ENCODE measurements around the gene OPCML.

The OPCML gene

DNA sequence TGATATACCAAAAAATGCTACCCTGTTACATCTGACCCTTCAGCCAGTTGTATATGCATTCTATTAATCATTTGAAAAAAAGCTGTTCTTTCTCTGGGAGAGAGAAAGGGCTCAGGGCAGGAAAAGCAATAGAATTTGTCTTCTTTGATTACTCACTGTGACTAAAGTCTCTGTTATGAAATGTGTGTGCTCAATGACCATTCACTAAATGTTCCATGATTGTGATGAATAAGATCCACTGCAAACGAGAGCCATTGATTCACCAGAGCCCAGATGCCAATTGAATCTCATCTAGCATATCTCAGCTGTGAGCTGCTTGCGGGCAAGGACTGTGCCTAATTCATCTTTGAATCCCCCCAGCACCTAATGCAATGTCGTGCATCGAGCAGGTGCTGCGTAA is 184.3 kb downstream of the OPCML start:
- no peaks in the 10 kb centered on the region for H3K27me3 ChIP-seq (ENCODE audit: insufficient read depth, low read length)
- H3K4me3 ChIP-seq (ENCODE audit: low read length), result no peak overlapping the region
- no peaks in the 10 kb centered on the region for H3K36me3 ChIP-seq (ENCODE audit: insufficient read depth, low read length)
- H2AFZ ChIP-seq (ENCODE audit: low read depth, low read length), result no peak overlapping the region
- H3K9me3 ChIP-seq (ENCODE audit: low read length), result no peaks in the 10 kb centered on the region
- H3K4me1 ChIP-seq (ENCODE audit: insufficient read depth, low read length), result no peaks in the 10 kb centered on the region

DNA sequence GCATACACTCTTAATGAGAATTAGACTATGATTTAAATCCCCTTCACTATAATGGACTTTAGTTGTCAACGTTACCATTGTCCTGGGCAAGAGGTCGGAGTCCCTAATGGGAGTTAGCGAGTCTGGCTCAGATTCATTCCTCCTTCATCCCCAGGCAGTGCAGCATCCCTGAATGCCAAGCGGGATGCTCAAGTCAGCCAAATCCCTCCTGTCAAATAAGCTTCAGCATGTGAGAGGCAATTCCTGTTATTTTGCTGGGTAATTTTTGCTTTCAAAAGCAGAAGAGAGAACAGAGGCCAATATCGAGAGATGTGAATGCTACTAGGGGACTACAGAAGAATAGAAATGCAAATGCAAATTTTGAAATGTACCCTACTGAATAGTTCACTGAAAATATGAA is 186.2 kb downstream of the OPCML start:
- Histone ChIP-seq H3K4me1 (ENCODE audit: insufficient read depth, low read length) (no peaks in the 10 kb centered on the region), H3K36me3 (ENCODE audit: insufficient read depth, low read length) (no peaks in the 10 kb centered on the region), H2AFZ (ENCODE audit: low read depth, low read length) (no peak overlapping the region), H3K9me3 (ENCODE audit: low read length) (no peaks in the 10 kb centered on the region), H3K4me3 (ENCODE audit: low read length) (no peak overlapping the region), H3K27me3 (ENCODE audit: insufficient read depth, low read length) (no peaks in the 10 kb centered on the region)

DNA sequence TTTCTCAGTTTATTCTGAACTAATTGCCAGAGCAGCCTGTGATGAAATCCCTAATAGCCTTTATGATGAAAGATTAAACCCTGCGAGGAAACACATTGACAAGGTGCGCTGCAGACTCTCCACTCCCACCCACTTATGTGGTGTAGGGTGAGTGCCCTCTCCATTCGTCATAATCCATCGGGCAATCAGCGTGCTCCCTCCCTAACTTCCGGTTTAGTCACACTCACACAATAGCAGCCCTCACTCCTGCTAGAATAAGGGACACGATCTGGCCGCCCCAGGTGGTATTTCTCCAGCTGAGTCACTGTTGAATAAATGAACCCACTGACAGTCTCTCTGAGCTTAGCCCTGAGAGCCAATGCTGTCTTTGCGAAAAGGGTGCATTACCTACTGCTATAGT is 188.3 kb downstream of the OPCML start:
- no peaks in the 10 kb centered on the region for H3K36me3 ChIP-seq (ENCODE audit: insufficient read depth, low read length)
- no peaks in the 10 kb centered on the region for H3K27me3 ChIP-seq (ENCODE audit: insufficient read depth, low read length)
- H2AFZ ChIP-seq (ENCODE audit: low read depth, low read length), result no peak overlapping the region
- H3K9me3 ChIP-seq (ENCODE audit: low read length), result no peaks in the 10 kb centered on the region
- peaks cover 10% of the 10 kb centered on the region for H3K4me1 ChIP-seq (ENCODE audit: insufficient read depth, low read length)
- H3K4me3 ChIP-seq (ENCODE audit: low read length), result no peak overlapping the region

DNA sequence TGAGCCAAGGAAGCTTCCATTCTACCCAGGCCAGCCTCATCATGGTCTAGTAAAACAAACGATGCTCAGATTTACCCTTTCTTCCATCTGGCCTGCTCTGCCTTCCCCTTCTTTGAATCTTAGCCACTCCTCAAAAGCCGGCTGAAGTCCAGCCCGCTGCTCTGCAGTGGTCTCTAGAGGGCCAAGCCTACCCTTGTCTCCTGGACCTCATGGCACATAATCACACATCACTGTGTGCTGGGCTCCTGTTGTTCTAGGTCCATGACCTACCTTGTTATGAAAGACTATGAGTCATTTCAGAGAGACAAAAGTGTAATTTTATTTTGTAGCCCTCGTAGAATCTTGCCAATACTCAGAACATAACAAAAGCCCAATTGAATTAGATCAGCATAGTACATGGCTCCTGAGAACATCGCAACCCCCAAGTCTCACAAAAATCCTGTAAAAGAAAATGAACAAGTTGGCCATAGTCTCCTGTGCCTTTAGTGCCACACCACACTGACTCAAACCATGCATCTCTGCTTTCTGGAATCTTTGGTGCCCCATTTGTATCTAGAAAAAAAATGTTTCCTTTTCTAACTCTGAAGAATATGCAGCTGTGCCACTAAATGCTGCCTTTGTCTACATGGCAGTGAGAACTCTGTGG is 192.7 kb downstream of the OPCML start:
- H3K9me3 ChIP-seq (ENCODE audit: low read length), result no peaks in the 10 kb centered on the region

DNA sequence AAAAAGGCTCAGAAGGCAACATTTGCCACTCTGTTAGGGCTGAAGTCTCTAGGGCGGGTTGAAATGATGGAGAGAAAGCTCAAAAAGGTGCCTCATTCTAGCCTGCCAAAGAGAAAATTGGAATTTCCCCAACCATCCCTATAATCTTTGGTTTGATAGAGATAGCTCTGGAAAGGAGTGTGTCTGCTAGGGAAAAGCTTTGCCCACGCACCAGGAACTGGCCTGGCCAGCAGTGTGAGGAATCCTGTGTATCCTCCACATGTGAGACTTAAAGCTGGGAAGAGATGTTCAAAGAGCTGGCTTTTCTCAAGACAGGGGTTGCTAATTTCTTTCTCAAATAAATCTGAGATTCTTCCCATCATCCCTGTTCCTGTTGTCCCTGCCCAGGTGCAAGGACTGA is 193.7 kb downstream of the OPCML start:
- Histone ChIP-seq H3K4me1 (ENCODE audit: insufficient read depth, low read length) (peaks cover 19% of the 10 kb centered on the region), H3K9me3 (ENCODE audit: low read length) (no peaks in the 10 kb centered on the region), H3K4me3 (ENCODE audit: low read length) (no peak overlapping the region), H2AFZ (ENCODE audit: low read depth, low read length) (no peak overlapping the region), H3K27me3 (ENCODE audit: insufficient read depth, low read length) (no peaks in the 10 kb centered on the region), H3K36me3 (ENCODE audit: insufficient read depth, low read length) (no peaks in the 10 kb centered on the region)

More for the DNA sequence above, 192.7 kb downstream of the OPCML start:
- no peak overlapping the region for H2AFZ ChIP-seq (ENCODE audit: low read depth, low read length)
- no peaks in the 10 kb centered on the region for H3K27me3 ChIP-seq (ENCODE audit: insufficient read depth, low read length)
- no peaks in the 10 kb centered on the region for H3K36me3 ChIP-seq (ENCODE audit: insufficient read depth, low read length)
- H3K4me3 ChIP-seq (ENCODE audit: low read length), result no peak overlapping the region
- H3K4me1 ChIP-seq (ENCODE audit: insufficient read depth, low read length), result peaks cover 19% of the 10 kb centered on the region

DNA sequence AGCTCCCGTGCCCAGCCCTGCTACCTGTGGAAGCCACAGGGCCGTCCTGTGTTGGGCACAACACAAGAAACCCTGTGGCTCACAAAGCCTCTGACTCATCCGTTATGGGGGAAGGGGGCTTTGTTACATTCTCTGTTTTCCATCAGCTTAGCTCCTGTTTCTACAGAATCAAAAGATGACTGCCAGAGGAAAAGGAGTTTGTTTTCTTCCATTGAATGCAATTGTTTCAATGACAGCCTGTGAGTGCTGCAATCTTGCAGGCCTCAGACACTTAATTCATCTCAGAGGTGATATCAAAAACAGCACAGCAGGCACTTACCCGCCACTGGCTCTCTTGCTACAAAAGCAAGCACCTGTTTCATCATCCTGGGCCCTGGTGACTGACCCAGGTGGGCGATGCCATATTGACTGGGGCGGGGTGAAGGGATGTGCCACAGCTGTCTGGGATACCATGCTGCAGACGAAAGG is 194.3 kb downstream of the OPCML start:
- H3K9me3 ChIP-seq (ENCODE audit: low read length), result no peaks in the 10 kb centered on the region
- no peak overlapping the region for H2AFZ ChIP-seq (ENCODE audit: low read depth, low read length)
- H3K27me3 ChIP-seq (ENCODE audit: insufficient read depth, low read length), result no peaks in the 10 kb centered on the region
- H3K36me3 ChIP-seq (ENCODE audit: insufficient read depth, low read length), result no peaks in the 10 kb centered on the region
- no peak overlapping the region for H3K4me3 ChIP-seq (ENCODE audit: low read length)
- peaks cover 19% of the 10 kb centered on the region for H3K4me1 ChIP-seq (ENCODE audit: insufficient read depth, low read length)

DNA sequence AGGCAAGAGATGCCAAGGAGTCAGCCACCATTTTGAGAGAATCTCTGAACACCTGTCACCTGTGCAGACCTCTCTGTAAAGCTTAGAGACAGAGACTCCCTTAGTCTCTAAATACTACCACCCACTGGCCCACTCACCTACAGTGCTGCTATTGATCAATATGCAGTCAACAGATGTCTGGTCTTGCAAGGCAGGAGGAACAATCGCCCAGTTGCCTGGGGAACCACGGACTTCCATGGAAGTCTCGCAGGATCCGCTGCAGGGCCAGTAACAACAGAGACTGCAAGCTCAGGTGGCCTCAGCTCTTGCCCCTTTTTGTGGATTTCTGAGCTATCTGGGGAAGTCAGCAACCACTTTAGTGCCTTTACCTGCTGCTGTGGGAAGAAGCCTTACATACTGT is 195.1 kb downstream of the OPCML start:
- Histone ChIP-seq H3K9me3 (ENCODE audit: low read length) (no peaks in the 10 kb centered on the region), H3K27me3 (ENCODE audit: insufficient read depth, low read length) (no peaks in the 10 kb centered on the region), H3K4me1 (ENCODE audit: insufficient read depth, low read length) (peaks cover 19% of the 10 kb centered on the region), H3K36me3 (ENCODE audit: insufficient read depth, low read length) (no peaks in the 10 kb centered on the region), H2AFZ (ENCODE audit: low read depth, low read length) (no peak overlapping the region), H3K4me3 (ENCODE audit: low read length) (no peak overlapping the region)

DNA sequence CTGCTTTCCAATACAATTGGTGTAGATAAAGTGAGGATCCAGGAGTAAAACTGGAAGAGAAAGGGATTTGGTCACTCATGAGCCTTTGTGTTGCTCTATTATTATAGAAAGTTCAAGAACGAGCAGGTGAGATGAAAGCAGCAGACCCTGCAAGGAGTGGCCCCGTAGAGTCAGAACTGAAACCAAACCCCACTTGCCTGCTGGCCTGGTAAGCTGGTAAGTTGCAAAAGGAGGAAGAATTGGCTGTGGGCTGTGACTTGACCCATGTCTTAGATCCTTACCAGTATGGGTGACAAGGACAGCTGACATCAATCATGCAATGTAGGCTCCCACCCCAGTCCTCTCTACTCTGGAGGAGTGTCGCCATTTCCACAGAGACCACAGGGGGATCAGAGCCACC is 201.3 kb downstream of the OPCML start:
- no peak overlapping the region for H2AFZ ChIP-seq (ENCODE audit: low read depth, low read length)
- H3K36me3 ChIP-seq (ENCODE audit: insufficient read depth, low read length), result no peaks in the 10 kb centered on the region
- no peaks in the 10 kb centered on the region for H3K9me3 ChIP-seq (ENCODE audit: low read length)
- H3K27me3 ChIP-seq (ENCODE audit: insufficient read depth, low read length), result no peaks in the 10 kb centered on the region
- H3K4me3 ChIP-seq (ENCODE audit: low read length), result no peak overlapping the region
- no peaks in the 10 kb centered on the region for H3K4me1 ChIP-seq (ENCODE audit: insufficient read depth, low read length)

DNA sequence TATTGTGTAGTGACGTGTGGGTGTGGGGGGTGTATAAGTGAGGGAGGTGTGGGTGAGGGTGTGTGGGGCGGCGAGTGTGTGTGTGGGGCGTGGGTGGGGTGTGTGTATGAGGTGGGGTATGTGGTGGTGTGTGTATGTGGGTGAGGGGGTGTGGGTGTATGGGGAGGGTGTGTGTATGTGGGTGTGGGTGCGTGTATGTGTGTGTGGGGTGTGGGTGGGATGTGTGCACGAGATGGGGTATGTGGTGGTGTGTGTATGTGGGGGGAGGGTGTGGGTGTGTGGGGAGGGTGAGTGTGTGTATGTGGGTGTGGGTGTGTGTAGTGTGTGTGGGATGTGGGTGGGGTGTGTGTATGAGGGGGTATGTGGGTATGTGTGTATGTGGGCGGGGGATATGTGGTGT is 205.5 kb downstream of the OPCML start:
- no peaks in the 10 kb centered on the region for H3K9me3 ChIP-seq (ENCODE audit: low read length)
- H3K4me3 ChIP-seq (ENCODE audit: low read length), result no peak overlapping the region
- H2AFZ ChIP-seq (ENCODE audit: low read depth, low read length), result no peak overlapping the region
- no peaks in the 10 kb centered on the region for H3K36me3 ChIP-seq (ENCODE audit: insufficient read depth, low read length)
- no peaks in the 10 kb centered on the region for H3K4me1 ChIP-seq (ENCODE audit: insufficient read depth, low read length)
- H3K27me3 ChIP-seq (ENCODE audit: insufficient read depth, low read length), result no peaks in the 10 kb centered on the region

DNA sequence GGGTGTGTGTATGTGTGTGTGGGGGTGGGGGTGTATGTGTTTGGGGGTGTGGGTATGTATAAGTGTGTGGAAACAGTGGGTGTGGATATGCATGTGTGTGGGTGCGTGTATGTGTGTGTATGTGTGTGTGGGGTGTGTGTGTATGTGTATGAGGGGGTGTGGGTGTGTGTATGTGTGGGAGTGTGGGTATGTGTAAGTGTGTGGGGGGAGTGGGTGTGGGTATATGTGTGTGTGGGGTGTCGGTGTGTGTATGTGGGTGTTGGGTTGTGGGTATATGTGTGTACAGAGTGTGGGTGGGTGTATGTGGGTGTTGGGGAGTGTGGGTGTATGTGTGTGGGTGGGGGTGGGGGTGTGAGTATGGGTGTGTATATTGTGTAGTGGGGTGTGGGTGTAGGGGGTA is 206.0 kb downstream of the OPCML start:
- no peak overlapping the region for H3K4me3 ChIP-seq (ENCODE audit: low read length)
- H3K27me3 ChIP-seq (ENCODE audit: insufficient read depth, low read length), result no peaks in the 10 kb centered on the region
- H3K9me3 ChIP-seq (ENCODE audit: low read length), result no peaks in the 10 kb centered on the region
- no peaks in the 10 kb centered on the region for H3K36me3 ChIP-seq (ENCODE audit: insufficient read depth, low read length)
- H2AFZ ChIP-seq (ENCODE audit: low read depth, low read length), result no peak overlapping the region
- no peaks in the 10 kb centered on the region for H3K4me1 ChIP-seq (ENCODE audit: insufficient read depth, low read length)

DNA sequence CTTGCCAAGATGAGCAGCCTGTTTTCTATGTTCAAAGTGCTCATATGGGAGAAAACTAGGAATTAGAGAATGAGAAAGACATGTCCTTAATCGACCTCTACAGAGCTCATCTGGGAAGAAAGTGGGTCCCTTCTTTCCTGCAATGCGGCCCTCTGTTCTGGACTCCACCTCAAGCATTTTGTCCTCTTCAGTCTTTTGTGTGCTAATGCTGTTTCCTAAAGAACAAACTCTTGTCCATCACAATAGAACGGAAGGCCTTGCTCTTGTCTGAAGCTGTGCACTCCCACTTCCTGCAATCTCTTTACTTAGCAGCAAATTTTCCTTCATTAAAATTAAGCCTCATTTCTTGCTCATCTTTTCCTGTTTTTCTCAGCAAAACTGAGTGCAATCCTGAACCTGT is 206.6 kb downstream of the OPCML start:
- H2AFZ ChIP-seq (ENCODE audit: low read depth, low read length), result no peak overlapping the region
- H3K9me3 ChIP-seq (ENCODE audit: low read length), result no peaks in the 10 kb centered on the region
- H3K4me1 ChIP-seq (ENCODE audit: insufficient read depth, low read length), result no peaks in the 10 kb centered on the region
- H3K36me3 ChIP-seq (ENCODE audit: insufficient read depth, low read length), result no peaks in the 10 kb centered on the region
- H3K27me3 ChIP-seq (ENCODE audit: insufficient read depth, low read length), result no peaks in the 10 kb centered on the region
- H3K4me3 ChIP-seq (ENCODE audit: low read length), result no peak overlapping the region

DNA sequence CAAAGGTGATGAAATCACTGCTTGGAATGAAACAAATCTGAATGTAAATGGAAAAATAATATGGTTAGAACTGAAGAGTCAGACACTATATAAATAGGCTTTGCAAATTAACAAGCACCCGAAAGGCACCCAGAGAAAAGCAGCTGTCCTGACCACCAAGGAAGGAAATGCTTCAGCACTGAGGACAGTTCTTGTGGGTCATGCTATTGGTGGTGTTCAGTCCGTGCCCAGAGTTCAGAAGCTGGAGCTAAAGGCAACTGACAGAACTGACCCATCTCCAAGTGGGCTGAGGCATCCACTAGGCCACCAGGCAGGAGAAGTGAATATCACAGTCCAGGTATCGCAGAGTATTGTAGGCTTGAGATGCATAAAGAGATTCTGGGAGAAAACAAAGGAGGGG is 208.9 kb downstream of the OPCML start:
- Histone ChIP-seq H3K36me3 (ENCODE audit: insufficient read depth, low read length) (no peaks in the 10 kb centered on the region), H3K9me3 (ENCODE audit: low read length) (no peaks in the 10 kb centered on the region), H3K27me3 (ENCODE audit: insufficient read depth, low read length) (no peaks in the 10 kb centered on the region), H3K4me3 (ENCODE audit: low read length) (no peak overlapping the region), H2AFZ (ENCODE audit: low read depth, low read length) (no peak overlapping the region), H3K4me1 (ENCODE audit: insufficient read depth, low read length) (no peaks in the 10 kb centered on the region)

DNA sequence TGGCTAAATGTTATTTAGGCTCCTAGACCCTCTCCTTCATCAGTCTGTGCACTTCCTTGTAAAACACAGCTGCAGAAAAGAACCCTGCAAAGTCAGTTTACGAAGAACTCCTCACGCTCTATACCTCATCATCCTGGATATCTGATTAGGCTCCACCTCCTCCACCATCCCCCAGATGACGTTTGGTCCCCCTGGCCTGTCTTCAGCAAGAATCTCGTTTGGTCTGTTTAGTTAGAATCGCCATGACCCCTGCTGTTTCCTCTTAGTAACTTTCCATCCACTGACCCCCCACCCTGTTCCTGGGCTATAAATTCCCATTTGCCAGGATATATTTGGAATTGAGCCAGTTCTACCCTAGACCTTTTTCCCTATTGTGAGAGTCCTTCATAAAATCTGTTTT is 214.1 kb downstream of the OPCML start:
- Histone ChIP-seq H3K4me1 (ENCODE audit: insufficient read depth, low read length) (no peaks in the 10 kb centered on the region), H2AFZ (ENCODE audit: low read depth, low read length) (no peak overlapping the region), H3K36me3 (ENCODE audit: insufficient read depth, low read length) (no peaks in the 10 kb centered on the region), H3K27me3 (ENCODE audit: insufficient read depth, low read length) (no peaks in the 10 kb centered on the region), H3K4me3 (ENCODE audit: low read length) (no peak overlapping the region), H3K9me3 (ENCODE audit: low read length) (no peaks in the 10 kb centered on the region)

DNA sequence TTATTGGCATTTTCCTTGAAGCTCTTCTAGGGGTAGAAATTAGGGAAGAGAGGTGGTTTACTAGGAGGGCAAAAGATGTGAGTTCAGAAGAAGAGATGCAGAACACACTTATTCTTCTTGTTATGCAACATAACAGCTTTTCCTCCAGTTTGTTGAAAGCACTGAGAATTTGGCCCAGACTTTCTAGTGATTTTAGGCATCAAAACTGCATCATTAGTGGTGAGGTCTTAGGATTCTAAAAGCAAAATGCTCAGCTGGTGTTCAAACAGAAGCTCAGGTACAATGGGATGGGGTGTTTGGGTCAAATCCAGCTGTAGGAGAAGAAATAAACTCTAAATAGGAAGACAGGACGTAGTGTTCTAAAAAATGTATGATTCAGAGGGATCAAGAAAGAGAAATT is 221.1 kb downstream of the OPCML start:
- Histone ChIP-seq H3K27me3 (ENCODE audit: insufficient read depth, low read length) (no peaks in the 10 kb centered on the region), H3K4me1 (ENCODE audit: insufficient read depth, low read length) (no peaks in the 10 kb centered on the region), H2AFZ (ENCODE audit: low read depth, low read length) (no peak overlapping the region), H3K9me3 (ENCODE audit: low read length) (no peaks in the 10 kb centered on the region), H3K36me3 (ENCODE audit: insufficient read depth, low read length) (no peaks in the 10 kb centered on the region), H3K4me3 (ENCODE audit: low read length) (no peak overlapping the region)

All from neuron (in vitro differentiated cells).